IMR-90 (cell line): ENCODE results near the gene DENND1A. TPM values are rescaled to one million over a fixed set of nuclear protein-coding genes. Genes with fewer than 3 reads are reported as not detected.

ENCODE experiments used
- ATAC-seq: fragments of 200-7000 bp; cut with Tn5 transposase; 2 replicates; pipeline ENCODE4 v1.9.1; 2020; ENCODE audit warnings: low read depth, mild to moderate bottlenecking, moderate library complexity
- BruUV-seq: library from RNA; stranded (reverse); fragments of 400-500 nt; replicated peaks from 2 replicates; lab custom pipeline; 2021; lab: Mats Ljungman, UMichigan
- CTCF ChIA-PET: fragments of 300-600 bp; formaldehyde crosslinking; extraction: SDS; loops from one replicate; lab custom pipeline; 2021; ENCODE audit warnings: antibody characterized with exemption; lab: Yijun Ruan, JAX
- POLR2A ChIA-PET: fragments of 300-600 bp; sonication (Branson Sonifier 250); formaldehyde crosslinking; loops from one replicate; lab custom pipeline; 2022; ENCODE audit warnings: antibody characterized with exemption; ENCODE audit not compliant: unreplicated experiment; lab: Charles Lee
- DNase-seq: peaks from one replicate; pipeline ENCODE4 v3.0.0; 2013
- H2AFZ ChIP-seq: replicated peaks from 2 replicates; pipeline ENCODE3; 2013; ENCODE audit warnings: low read length, mild to moderate bottlenecking; ENCODE audit not compliant: poor library complexity
- H2AK5ac ChIP-seq: 2 replicates; pipeline ENCODE4 v1.6.1; 2013; ENCODE audit warnings: low read depth, low read length, inconsistent platforms
- H2AK9ac ChIP-seq: replicated peaks from 2 replicates; pipeline ENCODE3; 2013; ENCODE audit warnings: mild to moderate bottlenecking, low read depth, low read length, moderate library complexity; ENCODE audit not compliant: poor library complexity
- H2BK120ac ChIP-seq: 2 replicates; pipeline ENCODE4 v1.6.1; 2013; ENCODE audit warnings: low read depth, low read length, inconsistent platforms
- H2BK15ac ChIP-seq: 3 replicates; pipeline ENCODE4 v1.6.1; 2013; ENCODE audit warnings: low read depth, low read length, inconsistent platforms
- H2BK20ac ChIP-seq: 2 replicates; pipeline ENCODE4 v1.6.1; 2013; ENCODE audit warnings: low read depth, mild to moderate bottlenecking, inconsistent platforms, low read length, moderate library complexity
- H2BK5ac ChIP-seq: 2 replicates; pipeline ENCODE4 v1.6.1; 2013; ENCODE audit warnings: mild to moderate bottlenecking, low read depth, low read length, inconsistent platforms; ENCODE audit not compliant: poor library complexity, severe bottlenecking
- H3K14ac ChIP-seq: replicated peaks from 2 replicates; pipeline ENCODE4 v1.6.1; 2013; ENCODE audit warnings: low read depth, low read length, inconsistent platforms
- H3K18ac ChIP-seq: 2 replicates; pipeline ENCODE4 v1.6.1; 2013; ENCODE audit warnings: low read depth, low read length, control low read depth
- H3K23ac ChIP-seq: 2 replicates; pipeline ENCODE4 v1.6.1; 2013; ENCODE audit warnings: low read depth, low read length, inconsistent platforms
- H3K27ac ChIP-seq: 2 replicates; pipeline ENCODE4 v1.5.1; 2013; ENCODE audit warnings: mild to moderate bottlenecking, control low read depth, low read length; ENCODE audit not compliant: insufficient read depth
- H3K27me3 ChIP-seq: 2 replicates; pipeline ENCODE4 v1.6.1; 2013; ENCODE audit warnings: low read length; ENCODE audit not compliant: control insufficient read depth, insufficient read depth
- H3K36me3 ChIP-seq: 2 replicates; pipeline ENCODE4 v1.6.1; 2013; ENCODE audit warnings: low read length, mixed read lengths; ENCODE audit not compliant: control insufficient read depth, insufficient read depth
- H3K4ac ChIP-seq: 2 replicates; pipeline ENCODE4 v1.6.1; 2013; ENCODE audit warnings: low read depth, low read length, inconsistent platforms
- H3K4me1 ChIP-seq: 2 replicates; pipeline ENCODE4 v1.6.1; 2013; ENCODE audit warnings: low read length, mixed read lengths; ENCODE audit not compliant: control insufficient read depth, insufficient read depth
- H3K4me2 ChIP-seq: 2 replicates; pipeline ENCODE4 v1.6.1; 2013; ENCODE audit warnings: low read depth, mild to moderate bottlenecking, control low read depth, low read length, moderate library complexity
- H3K4me3 ChIP-seq: 2 replicates; pipeline ENCODE4 v1.5.1; 2013; ENCODE audit warnings: low read depth, mild to moderate bottlenecking, control low read depth, low read length, moderate library complexity; ENCODE audit not compliant: insufficient read depth
- H3K56ac ChIP-seq: 2 replicates; pipeline ENCODE4 v1.6.1; 2013; ENCODE audit warnings: low read length, inconsistent platforms; ENCODE audit not compliant: insufficient read depth; ENCODE audit errors: extremely low read depth
- H3K79me1 ChIP-seq, 2 experiments: 2 replicates each; pipeline ENCODE4 v1.6.1; 2013; ENCODE audit warnings: low read length in 2 of 2, inconsistent platforms in 1 of 2, low read depth in 1 of 2
- H3K9ac ChIP-seq: 2 replicates; pipeline ENCODE4 v1.6.1; 2013; ENCODE audit warnings: low read depth, low read length, control low read depth
- H3K9me1 ChIP-seq: 2 replicates; pipeline ENCODE4 v1.6.1; 2013; ENCODE audit warnings: low read length, inconsistent platforms; ENCODE audit not compliant: insufficient read depth
- H3K9me3 ChIP-seq: 2 replicates; pipeline ENCODE4 v1.6.1; 2013; ENCODE audit warnings: low read length; ENCODE audit not compliant: control insufficient read depth, insufficient read depth
- H4K20me1 ChIP-seq: 2 replicates; pipeline ENCODE4 v1.6.1; 2013; ENCODE audit warnings: low read length, inconsistent platforms; ENCODE audit not compliant: insufficient read depth
- H4K5ac ChIP-seq: 2 replicates; pipeline ENCODE4 v1.6.1; 2013; ENCODE audit warnings: mild to moderate bottlenecking, low read depth, low read length, control low read depth
- H4K8ac ChIP-seq, 2 experiments: 2 replicates each; pipeline ENCODE4 v1.6.1; 2013; ENCODE audit warnings: low read depth in 2 of 2, low read length in 2 of 2, control low read depth in 1 of 2, inconsistent platforms in 1 of 2
- H4K91ac ChIP-seq: 2 replicates; pipeline ENCODE4 v1.6.1; 2013; ENCODE audit warnings: low read depth, low read length, inconsistent platforms; ENCODE audit not compliant: insufficient read depth
- NFE2L2 ChIP-seq: fragments of 150-350 bp; IDR thresholded peaks from 2 replicates; pipeline ENCODE4 v1.6.1; 2016; ENCODE audit warnings: low read depth, mild to moderate bottlenecking, low read length
- RFX5 ChIP-seq: IDR thresholded peaks from 2 replicates; pipeline ENCODE4 v1.8.0; 2012; ENCODE audit warnings: low read depth, mild to moderate bottlenecking, low read length, moderate library complexity
- WGBS, 2 experiments: methylation state at CpG; one replicate each; pipeline versions ENCODE4 v1.1.5 to v1.1.7; 2013; ENCODE audit warnings: missing lambda C conversion rate in 2 of 2; ENCODE audit not compliant: insufficient read length in 1 of 2; ENCODE audit errors: extremely low coverage in 2 of 2; 5-methylcytosine and 5-hydroxymethylcytosine counted together
- dilution Hi-C: fragments of 300-500 bp; cut with HindIII; formaldehyde crosslinking; loops from one replicate; pipeline ENCODE4 v1.14.3; 2018; ENCODE audit warnings: low sequenced_read_pairs; ENCODE audit not compliant: unreplicated experiment
- in situ Hi-C: fragments of 300-500 bp; cut with MboI; formaldehyde crosslinking; loops from 3 replicates; pipeline ENCODE4 v1.14.3; 2019; ENCODE audit warnings: low sequenced_read_pairs, inconsistent platforms, mixed read lengths
- intact Hi-C: fragments of 100-400 bp; cut with micrococcal nuclease; formaldehyde crosslinking; loops from 2 replicates; pipeline ENCODE4 v1.10.0; 2022
- polyA plus RNA-seq, 3 experiments: library from polyadenylated mRNA; depleted of rRNA; stranded (reverse); fragments of >200 nt; gene quantifications; 2 replicates each; pipeline ENCODE4 v1.2.3, GENCODE V29; 2012; ENCODE audit warnings: low replicate concordance in 1 of 3
- total RNA-seq: library from RNA; depleted of rRNA; stranded (reverse); fragments of >200 nt; gene quantifications from 2 replicates; pipeline ENCODE4 v1.2.3, GENCODE V29; 2012

DENND1A gene
- total and polyA plus RNA-seq, 2 of the 4 experiments (the other 2 are of a cell fraction): 21.4 to 27.6 TPM

DNA sequence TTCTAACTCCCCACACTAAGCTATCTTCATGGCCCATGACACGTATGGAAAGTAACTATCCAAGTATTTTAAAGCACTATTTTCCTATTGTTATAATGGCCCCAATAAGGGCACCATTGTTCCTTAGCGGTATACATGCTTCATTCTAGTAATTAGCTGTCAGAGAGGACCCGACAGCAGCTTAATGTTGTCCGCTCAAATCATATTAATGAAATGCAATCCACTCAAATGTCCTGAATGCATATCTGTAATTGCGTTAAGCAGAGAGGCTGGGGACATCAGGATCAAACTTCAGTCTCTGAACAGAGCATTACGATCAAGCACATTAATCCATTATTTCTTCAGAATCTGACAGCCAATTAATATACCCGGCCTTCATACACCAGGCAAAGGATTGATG, 434.2 kb downstream of the DENND1A start:
- Histone ChIP-seq H3K9me3 (no peaks in the 10 kb centered on the region), H2BK5ac (no peak overlapping the region), H3K4me2 (no peak overlapping the region), H2BK120ac (no peak overlapping the region), H3K23ac (no peak overlapping the region), H3K56ac (no peak overlapping the region), H3K79me1 (no peaks in the 10 kb centered on the region), H2BK20ac (no peak overlapping the region), H3K9me1 (no peaks in the 10 kb centered on the region; the same call in 1 of the 2 replicates), H2AK5ac (no peak overlapping the region), H4K91ac (no peak overlapping the region), H3K18ac (no peak overlapping the region), H3K27ac (no peak overlapping the region), H3K36me3 (no peaks in the 10 kb centered on the region), H3K4me1 (no peaks in the 10 kb centered on the region), H3K9ac (no peak overlapping the region), H4K5ac (no peak overlapping the region), H3K27me3 (no peaks in the 10 kb centered on the region), H3K4ac (no peak overlapping the region), H2AK9ac (no peak overlapping the region), H3K4me3 (no peak overlapping the region), H2AFZ (no peak overlapping the region), H2BK15ac (no peak overlapping the region), H4K20me1 (no peaks in the 10 kb centered on the region), H3K14ac (no peak overlapping the region), H4K8ac (no peak overlapping the region)
- DNase-seq (no peak), ATAC-seq (no peak)
- dilution Hi-C loops (no loop called here), intact Hi-C loops (no loop called here), in situ Hi-C loops (no loop called here)
- ChIA-PET POLR2A (no interaction called here), CTCF (no interaction called here)
- WGBS, 2 experiments: 87% methylated on average over 3 of the region's 7 CpGs; no CpG with 5 or more reads in 1 of the 2 experiments
- no peak for TF ChIP-seq NFE2L2
- TF ChIP-seq RFX5: no peak
- BruUV-seq: no TSS peak
